HEK293T (cell line): ENCODE results near the gene CIC.

Experiments used
- CTCF ChIA-PET: fragments of 350-600 bp; formaldehyde crosslinking; extraction: SDS; loops from one replicate; lab custom pipeline; 2021; ENCODE audit warnings: antibody characterized with exemption, inconsistent platforms; lab: Yijun Ruan, JAX
- POLR2A ChIA-PET: fragments of 350-600 bp; formaldehyde crosslinking; extraction: SDS; loops from one replicate; lab custom pipeline; 2020; ENCODE audit warnings: antibody characterized with exemption, inconsistent platforms; lab: Yijun Ruan, JAX
- DNase-seq: peaks from one replicate; pipeline ENCODE4 v3.0.0; 2012; ENCODE audit warnings: mixed read lengths; ENCODE audit errors: extremely low spot score
- ARNT ChIP-seq: fragments of 450-650 bp; IDR thresholded peaks from 2 replicates; pipeline ENCODE4 v1.6.1; 2017; ENCODE audit warnings: mild to moderate bottlenecking
- BHLHE40 ChIP-seq: fragments of 450-650 bp; IDR thresholded peaks from 2 replicates; pipeline ENCODE4 v1.6.1; 2016; ENCODE audit warnings: mild to moderate bottlenecking, moderate library complexity, borderline replicate concordance
- CTBP1 ChIP-seq: fragments of 450-650 bp; IDR thresholded peaks from 2 replicates; pipeline ENCODE4 v1.6.1; 2016; ENCODE audit warnings: borderline replicate concordance
- ELF4 ChIP-seq: fragments of 450-650 bp; IDR thresholded peaks from 2 replicates; pipeline ENCODE4 v1.6.1; 2017; ENCODE audit warnings: antibody characterized with exemption
- FOXA1 ChIP-seq: fragments of 450-650 bp; IDR thresholded peaks from 2 replicates; pipeline ENCODE4 v1.6.1; 2016; ENCODE audit warnings: mild to moderate bottlenecking
- FOXK2 ChIP-seq: fragments of 450-650 bp; IDR thresholded peaks from 2 replicates; pipeline ENCODE4 v1.6.1; 2016; ENCODE audit warnings: mild to moderate bottlenecking
- FOXM1 ChIP-seq: fragments of 450-650 bp; IDR thresholded peaks from 2 replicates; pipeline ENCODE4 v1.6.1; 2017; ENCODE audit warnings: mild to moderate bottlenecking, borderline replicate concordance
- HDGF ChIP-seq: fragments of 450-650 bp; IDR thresholded peaks from 2 replicates; pipeline ENCODE4 v1.6.1; 2017; ENCODE audit warnings: antibody characterized with exemption, borderline replicate concordance
- L3MBTL2 ChIP-seq: fragments of 450-650 bp; conservative IDR thresholded peaks from 2 replicates; pipeline ENCODE4 v1.6.1; 2016; ENCODE audit warnings: mild to moderate bottlenecking
- LEF1 ChIP-seq: fragments of 450-650 bp; IDR thresholded peaks from 2 replicates; pipeline ENCODE4 v1.6.1; 2017; ENCODE audit warnings: mild to moderate bottlenecking, borderline replicate concordance
- NFRKB ChIP-seq: fragments of 450-650 bp; IDR thresholded peaks from 2 replicates; pipeline ENCODE4 v1.6.1; 2016; ENCODE audit warnings: mild to moderate bottlenecking, moderate library complexity
- SP1 ChIP-seq: fragments of 450-650 bp; IDR thresholded peaks from 2 replicates; pipeline ENCODE4 v1.6.1; 2017
- SUZ12 ChIP-seq: fragments of 450-650 bp; IDR thresholded peaks from 2 replicates; pipeline ENCODE4 v1.6.1; 2016; ENCODE audit warnings: mild to moderate bottlenecking
- TARDBP ChIP-seq: fragments of 450-650 bp; IDR thresholded peaks from 2 replicates; pipeline ENCODE4 v1.6.1; 2016
- ZNF384 ChIP-seq: fragments of 450-650 bp; IDR thresholded peaks from 2 replicates; pipeline ENCODE4 v1.6.1; 2016
- TF ChIP-seq, protein P1 (sequence below): fragments of 450-650 bp; IDR thresholded peaks from 2 replicates; pipeline ENCODE4 v1.6.1; 2016

Gene CIC

GRCh38 chr19:42242512-42243409, 26.3 kb upstream of the CIC start, which contains the start of gene GSK3A:
GSK3A (minus strand) TSS chr19:42242602; CDS start chr19:42242465, 137 bp downstream.
- POLR2A ChIA-PET: interaction anchor here (0.6 to 8.0 kb wide), 28 partner anchors 9 to 283 kb away, joined by 3 to 140 read pairs (median 4); partner anchors contain the start of genes DEDD2, ERF, PAFAH1B3 and PRR19
- peak; percentile 86 for DNase-seq
- TF ChIP-seq SUZ12 (peak; percentile 82), HDGF (no peak), FOXA1 (no peak), CTBP1 (peak; percentile 89), L3MBTL2 (peak; percentile 37; the same call in 1 of the 2 replicates), ELF4 (peak; percentile 79)
- TF ChIP-seq, protein P1, sequence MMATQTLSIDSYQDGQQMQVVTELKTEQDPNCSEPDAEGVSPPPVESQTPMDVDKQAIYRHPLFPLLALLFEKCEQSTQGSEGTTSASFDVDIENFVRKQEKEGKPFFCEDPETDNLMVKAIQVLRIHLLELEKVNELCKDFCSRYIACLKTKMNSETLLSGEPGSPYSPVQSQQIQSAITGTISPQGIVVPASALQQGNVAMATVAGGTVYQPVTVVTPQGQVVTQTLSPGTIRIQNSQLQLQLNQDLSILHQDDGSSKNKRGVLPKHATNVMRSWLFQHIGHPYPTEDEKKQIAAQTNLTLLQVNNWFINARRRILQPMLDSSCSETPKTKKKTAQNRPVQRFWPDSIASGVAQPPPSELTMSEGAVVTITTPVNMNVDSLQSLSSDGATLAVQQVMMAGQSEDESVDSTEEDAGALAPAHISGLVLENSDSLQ: peak; percentile 97
- CTCF ChIA-PET: interaction anchor here (0.6 to 1.7 kb wide), 3 partner anchors 36 to 69 kb away, joined by 3 to 10 read pairs (median 3); no protein-coding TSS in a partner anchor

- ChIA-PET CTCF (interaction anchor here (0.6 to 4.6 kb wide), 4 partner anchors 35 to 60 kb away, joined by 3 to 53 read pairs (median 4); no protein-coding TSS in a partner anchor), POLR2A (interaction anchor here (0.6 to 8.0 kb wide), 7 partner anchors 11 to 55 kb away, joined by 3 to 140 read pairs (median 3); no protein-coding TSS in a partner anchor)
- no peak for TF ChIP-seq NFRKB
- TF ChIP-seq ELF4: peak; percentile 98
- TF ChIP-seq L3MBTL2: peak; percentile 52
- TF ChIP-seq TARDBP: no peak
- peak; percentile 78 for DNase-seq
Observed at GRCh38 chr19:42244347-42245220, 24.5 kb upstream of the CIC start.

DNA sequence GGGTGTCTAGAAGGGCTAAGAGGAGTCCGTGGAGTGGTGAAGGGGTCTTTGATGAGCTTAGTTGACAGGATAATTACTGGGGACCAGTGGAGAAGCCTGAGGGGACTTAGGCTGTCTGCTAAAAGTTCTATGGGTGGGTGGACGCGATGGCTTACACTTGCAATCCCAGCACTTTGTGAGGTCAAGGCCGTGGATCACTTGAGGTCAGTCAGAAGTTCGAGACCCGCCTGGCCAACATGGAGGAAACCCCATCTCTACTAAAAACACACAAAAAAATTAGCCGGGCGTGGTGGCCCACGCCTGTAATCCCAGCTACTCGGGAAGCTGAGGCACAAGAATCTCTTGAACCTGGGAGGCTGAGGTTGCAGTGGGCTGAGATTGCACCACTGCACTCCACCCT, 23.8 kb upstream of the CIC start:
- CTCF ChIA-PET: interaction anchor here (1.3 to 4.6 kb wide), 4 partner anchors 11 to 38 kb away, joined by 3 to 53 read pairs (median 6); partner anchors contain the start of gene ERF
- POLR2A ChIA-PET: interaction anchor here (0.7 to 8.0 kb wide), 9 partner anchors 11 to 151 kb away, joined by 3 to 140 read pairs (median 3); no protein-coding TSS in a partner anchor
- TF ChIP-seq TARDBP (no peak), NFRKB (no peak), ELF4 (no peak), HDGF (no peak), FOXA1 (no peak), SP1 (no peak), BHLHE40 (no peak), ZNF384 (no peak), SUZ12 (no peak), L3MBTL2 (no peak), ARNT (no peak), FOXK2 (no peak), FOXM1 (no peak), CTBP1 (no peak), LEF1 (no peak)
- TF ChIP-seq, protein P1: no peak
- no peak for DNase-seq

GRCh38 chr19:42246143-42246921, 22.7 kb upstream of the CIC start:
- peak; percentile 59 for DNase-seq
- ChIA-PET POLR2A (interaction anchor here (0.8 to 8.0 kb wide), 10 partner anchors 10 to 150 kb away, joined by 3 to 140 read pairs (median 4); no protein-coding TSS in a partner anchor), CTCF (interaction anchor here (0.6 to 4.6 kb wide), 11 partner anchors 9 to 142 kb away, joined by 3 to 53 read pairs (median 3); partner anchors contain the start of gene ERF)
- TF ChIP-seq ELF4: no peak
- TF ChIP-seq FOXM1: peak; percentile 20; the same call in 1 of the 2 replicates
- TF ChIP-seq L3MBTL2: no peak
- no peak for TF ChIP-seq NFRKB

DNA sequence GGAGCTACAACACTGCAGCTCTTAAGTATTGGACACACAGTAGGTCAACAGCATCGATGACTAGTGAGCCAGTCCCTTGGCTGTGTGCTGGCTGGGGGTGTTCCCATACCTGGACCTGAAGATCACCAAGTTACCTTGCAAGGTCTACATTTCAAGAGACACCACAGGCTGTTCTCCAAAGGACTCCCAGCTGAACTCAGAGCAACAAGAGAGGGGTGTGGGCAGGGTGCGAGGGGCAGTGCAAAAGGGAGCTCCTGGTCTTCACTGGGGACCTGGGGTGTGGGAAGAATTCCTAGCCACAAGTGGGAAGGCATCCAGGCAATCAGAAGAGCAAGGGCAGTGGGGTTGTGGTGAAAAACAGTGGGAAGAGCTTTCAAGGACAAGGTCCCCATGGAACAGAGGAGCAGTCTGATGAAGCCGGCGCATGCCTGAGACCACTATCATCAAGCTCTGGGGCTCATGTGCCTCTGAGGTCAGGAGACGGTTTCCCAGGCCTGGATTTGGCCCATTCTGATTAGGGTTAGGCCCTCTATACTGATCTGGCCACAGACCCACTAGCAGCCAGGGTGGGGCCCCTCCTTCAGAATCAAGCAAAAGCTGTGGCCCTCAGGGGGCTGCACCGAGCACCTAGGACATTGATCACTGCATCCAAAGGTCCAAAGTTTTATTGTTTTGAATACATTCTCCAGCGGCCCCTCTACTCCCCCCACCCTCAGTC, 22.0 kb upstream of the CIC start:
- ChIA-PET CTCF (interaction anchor here (0.6 to 4.6 kb wide), 9 partner anchors 9 to 142 kb away, joined by 3 to 53 read pairs (median 4); partner anchors contain the start of gene ERF), POLR2A (interaction anchor here (0.7 to 8.0 kb wide), 8 partner anchors 9 to 81 kb away, joined by 3 to 140 read pairs (median 4); partner anchors contain the start of gene PAFAH1B3)
- TF ChIP-seq SUZ12: no peak
- DNase-seq: no peak
